NCI-H510A treated with DMSO at 0.1 percent for 48 hours (cell line): Measurements from ENCODE around the gene LMO2.

ENCODE experiments used
- DNase-seq: peaks from one replicate; lab custom pipeline; 2025; lab: John Stamatoyannopoulos, UW

Gene LMO2

GRCh38 chr11:33819278-33820035, 72.4 kb downstream of the LMO2 start:
- DNase-seq = no peak
